GM12873 (cell line): ENCODE results near the gene IMPA2.

Source experiments
- CTCF ChIP-seq: IDR thresholded peaks from 2 replicates; pipeline ENCODE4 v1.5.1; 2012; ENCODE audit warnings: low read depth, mild to moderate bottlenecking, moderate library complexity, low read length, control low read depth; ENCODE audit not compliant: insufficient read depth; ENCODE audit errors: missing control alignments

The IMPA2 gene

GRCh38 chr18:11969904-11970835, 11.1 kb upstream of the IMPA2 start:
- no peak for TF ChIP-seq CTCF

GRCh38 chr18:11972371-11973174, 8.7 kb upstream of the IMPA2 start:
- TF ChIP-seq CTCF: no peak

GRCh38 chr18:11974741-11975325, 6.5 kb upstream of the IMPA2 start:
- TF ChIP-seq CTCF: no peak

GRCh38 chr18:11975723-11976122, 5.6 kb upstream of the IMPA2 start:
- no peak for TF ChIP-seq CTCF

- no peak for TF ChIP-seq CTCF
Observed at GRCh38 chr18:11976315-11977152, 4.8 kb upstream of the IMPA2 start.

- TF ChIP-seq CTCF: no peak
Observed at GRCh38 chr18:11977153-11977466, 4.2 kb upstream of the IMPA2 start.
